Epidermal melanocyte (primary cell): ENCODE measurements around the gene SPATS2L.
A peak's percentile ranks its signal among the peaks of the same experiment; 100 is the strongest.

Experiments used
- DNase-seq: peaks from one replicate; pipeline ENCODE4 v3.0.0; 2011; ENCODE audit warnings: low spot score; ENCODE audit not compliant: insufficient read length

SPATS2L gene

DNA sequence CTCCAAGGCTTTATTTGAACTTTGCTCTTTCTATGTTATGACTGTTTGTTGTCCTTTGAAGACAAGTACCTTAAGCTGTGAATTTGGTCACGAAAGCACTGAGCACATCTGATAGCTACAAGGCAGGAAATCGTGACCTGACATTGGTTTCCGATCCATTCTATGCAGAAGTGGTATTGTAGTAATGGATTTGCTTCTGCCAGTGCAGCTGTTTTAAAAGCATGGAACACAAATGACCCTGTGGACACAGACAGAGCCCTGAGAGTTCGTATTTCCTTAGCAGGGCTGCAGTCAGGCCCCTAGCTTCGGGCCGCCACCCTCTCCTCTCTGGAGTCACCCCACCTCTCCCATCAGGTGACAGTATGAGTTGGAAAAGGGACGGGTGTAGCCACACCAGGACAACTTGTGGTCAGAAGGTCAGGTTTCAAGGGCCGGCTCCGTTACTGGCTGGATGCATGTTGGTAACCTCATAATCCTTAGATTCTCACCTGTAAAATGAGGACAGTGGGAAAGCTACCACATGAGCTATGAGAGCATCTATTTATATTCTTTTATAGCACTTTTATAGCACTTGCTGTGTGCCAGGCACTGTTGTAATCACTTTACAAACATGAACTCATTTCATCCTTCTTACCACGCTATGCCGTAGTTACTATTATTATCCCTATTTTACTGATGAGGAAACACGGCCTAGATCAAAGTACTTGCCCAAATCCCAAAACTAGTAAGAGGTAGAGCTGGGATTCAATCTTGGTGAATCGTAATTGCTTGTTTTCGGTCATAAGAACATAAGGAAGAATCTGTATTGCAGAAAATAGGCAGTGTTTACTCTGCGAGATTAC, 70.2 kb downstream of the SPATS2L start:
- DNase-seq: no peak

DNA sequence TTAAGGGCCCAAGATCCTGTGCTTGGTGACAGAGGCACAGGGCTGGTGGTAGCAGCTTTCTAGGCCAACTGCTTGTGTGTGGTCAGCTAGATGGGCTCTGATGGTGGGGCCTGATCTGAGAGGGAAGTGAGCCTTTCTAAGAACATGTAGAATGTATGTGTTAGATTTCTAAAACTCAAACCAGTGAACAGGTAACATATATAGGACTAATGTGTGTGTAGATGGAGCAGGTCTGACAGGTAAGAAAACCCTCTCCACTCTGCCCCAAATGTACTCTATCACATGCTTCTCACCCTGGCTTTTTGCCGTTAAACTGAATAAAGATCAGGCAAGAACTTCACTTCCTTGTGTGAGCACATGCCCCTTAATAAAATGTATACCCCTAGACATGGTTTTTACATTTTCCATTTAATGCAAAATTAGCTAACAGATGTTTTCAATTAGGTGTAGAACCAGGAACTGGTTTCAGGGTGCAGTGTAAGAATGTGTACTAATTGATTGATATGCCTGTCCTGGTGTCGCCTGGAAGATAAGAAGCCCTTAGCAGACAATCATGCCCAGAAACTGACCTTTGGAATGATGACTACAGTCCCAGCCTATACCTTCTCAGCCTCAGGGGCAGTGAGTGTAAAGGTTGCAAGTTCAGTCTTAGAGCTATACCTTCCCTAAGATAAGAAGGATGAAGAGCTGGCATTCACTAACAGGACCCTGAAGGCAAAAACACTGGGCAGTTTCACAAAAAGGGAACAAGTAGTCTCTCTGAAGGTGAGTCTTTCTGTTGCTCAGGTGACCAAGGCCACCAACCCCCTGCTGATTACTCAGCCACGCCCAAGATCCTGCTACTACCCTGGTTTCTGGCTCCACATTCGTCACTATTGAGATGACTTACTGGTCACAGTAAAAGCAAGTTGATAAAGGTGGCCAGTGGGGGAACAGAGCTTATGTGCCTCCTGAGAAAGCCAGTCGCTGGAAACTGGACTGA, 71.2 kb downstream of the SPATS2L start:
- no peak for DNase-seq

DNA sequence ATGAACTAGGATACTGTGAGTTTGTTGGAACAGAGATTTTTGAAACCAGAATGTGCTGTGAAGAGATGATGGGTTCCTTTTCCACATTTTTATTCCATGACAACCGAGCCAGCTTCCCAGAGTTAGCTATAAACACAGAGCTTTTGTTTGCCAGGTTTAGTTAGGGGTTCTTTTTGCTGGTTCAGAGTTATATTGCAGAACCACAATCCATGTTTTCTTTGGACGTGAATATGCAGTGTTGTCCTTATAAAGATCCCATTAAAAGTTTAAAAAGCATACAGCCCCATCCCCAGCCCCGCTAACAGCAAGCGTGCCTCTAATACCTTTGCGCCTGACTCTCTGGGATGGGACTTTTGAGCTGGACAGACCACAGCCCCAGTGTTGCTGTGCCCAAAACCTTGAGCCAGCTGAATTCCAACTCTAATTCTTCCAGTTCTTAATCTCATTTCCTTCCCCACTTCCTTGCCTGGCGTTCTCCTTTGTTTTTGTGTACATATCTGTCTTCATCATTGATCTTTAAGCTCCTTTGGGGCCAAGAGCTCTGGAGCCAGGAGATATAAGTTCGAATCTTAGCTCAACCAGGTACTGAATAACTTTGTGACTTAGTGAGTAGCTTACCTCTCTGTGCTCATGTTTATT, 72.3 kb downstream of the SPATS2L start:
- no peak for DNase-seq

DNA sequence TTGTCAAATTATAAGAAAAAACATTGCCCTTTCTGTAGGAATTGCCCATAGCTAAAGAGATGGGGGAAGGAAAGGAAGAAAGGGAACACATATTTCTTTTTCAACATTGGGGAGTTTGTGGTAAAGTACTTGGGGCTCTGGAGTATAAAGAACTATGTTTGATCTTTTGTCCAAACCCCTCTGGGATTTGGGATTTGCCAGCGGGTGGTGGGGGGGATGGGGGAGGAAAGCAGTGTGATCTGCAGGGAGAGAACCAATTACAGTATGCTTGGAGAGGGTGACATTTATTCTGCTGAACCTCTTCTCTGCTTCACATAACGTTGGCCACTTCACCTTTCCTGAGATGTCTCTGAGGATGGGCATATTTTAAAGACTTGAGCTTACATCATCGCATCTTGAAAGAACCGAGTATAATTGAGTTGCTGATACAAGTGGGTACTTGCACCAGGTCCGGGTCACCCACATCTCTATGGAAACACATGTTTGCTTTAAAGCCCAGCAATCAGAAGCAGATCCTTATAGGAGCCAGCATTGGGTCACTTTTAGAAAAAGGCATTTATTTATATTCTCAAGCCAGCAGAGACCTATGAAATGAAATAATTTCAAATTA, 73.1 kb downstream of the SPATS2L start:
- no peak for DNase-seq

DNA sequence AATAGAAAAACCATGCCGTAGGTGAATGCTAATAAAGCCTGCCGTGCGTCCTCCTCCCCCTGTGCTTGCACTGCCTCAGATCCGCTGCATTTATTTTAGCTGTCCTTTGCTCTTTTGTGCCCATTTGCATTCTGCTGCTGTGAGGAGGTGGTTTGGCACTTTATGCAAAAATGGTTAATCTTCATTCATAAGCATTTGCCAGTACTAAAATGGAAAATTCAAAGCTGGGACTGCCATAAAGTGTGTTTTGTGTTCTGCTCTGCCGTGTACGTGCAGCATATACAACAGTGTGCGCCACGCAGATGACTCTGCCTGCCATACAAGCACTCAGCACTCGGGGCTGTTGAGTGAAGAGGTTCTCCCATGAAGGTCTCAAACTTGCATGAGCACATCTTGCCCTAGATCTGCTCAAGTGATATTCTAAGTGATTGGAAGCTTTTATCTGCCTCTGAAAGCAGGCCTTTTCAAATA, 73.6 kb downstream of the SPATS2L start:
- no peak for DNase-seq

DNA sequence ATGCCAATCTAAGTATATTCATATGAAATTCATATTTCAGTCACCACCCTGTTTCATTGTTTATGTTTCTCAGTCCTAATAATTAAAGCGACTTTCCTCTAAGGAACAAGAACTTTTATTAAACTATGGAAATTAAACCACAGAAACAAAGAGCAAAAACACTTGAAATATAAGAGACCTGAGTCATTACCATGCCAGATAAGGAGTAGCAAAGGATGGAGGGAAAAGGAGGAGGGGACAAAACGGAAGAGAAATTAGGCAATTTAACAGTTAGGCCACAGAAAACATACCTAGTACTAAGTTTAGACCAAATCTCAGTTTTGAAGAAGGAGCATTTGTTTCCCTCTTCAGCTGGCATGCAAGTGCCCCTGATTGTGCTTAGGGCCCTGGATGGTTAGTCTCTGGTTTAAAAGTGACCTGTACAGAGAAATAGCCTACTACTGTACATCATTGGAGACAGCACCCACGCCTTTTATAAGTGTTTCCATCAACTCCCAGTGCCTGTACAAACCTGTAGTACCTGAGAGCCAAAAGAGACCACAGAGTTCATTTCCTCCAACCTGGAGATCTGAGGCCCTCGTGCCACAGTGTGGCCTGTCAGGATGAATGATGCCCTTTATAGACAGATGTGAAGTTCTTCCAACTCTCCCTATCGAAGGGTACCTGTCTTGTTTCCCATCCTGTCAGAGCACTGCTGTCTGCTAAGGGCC, 74.5 kb downstream of the SPATS2L start:
- DNase-seq: no peak

DNA sequence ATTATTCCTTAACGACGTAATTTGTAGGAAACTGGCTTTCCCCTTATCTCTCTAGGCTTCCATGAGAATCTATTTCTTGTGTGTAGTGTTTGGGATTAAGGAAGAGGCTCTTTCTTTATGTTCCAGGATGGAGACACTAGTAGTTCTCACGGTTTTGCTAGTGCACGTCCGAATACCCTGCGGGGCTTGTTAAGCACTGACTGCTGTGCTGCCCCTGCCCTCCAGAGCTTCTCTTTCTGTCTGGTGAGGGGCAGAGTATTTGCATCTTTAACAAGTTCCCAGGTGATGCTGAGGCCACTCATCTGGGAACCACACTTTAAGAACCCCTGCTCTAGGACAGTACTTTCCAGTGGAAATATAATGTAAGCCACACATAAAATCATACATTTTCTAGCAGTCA, 76.4 kb downstream of the SPATS2L start:
- no peak for DNase-seq

DNA sequence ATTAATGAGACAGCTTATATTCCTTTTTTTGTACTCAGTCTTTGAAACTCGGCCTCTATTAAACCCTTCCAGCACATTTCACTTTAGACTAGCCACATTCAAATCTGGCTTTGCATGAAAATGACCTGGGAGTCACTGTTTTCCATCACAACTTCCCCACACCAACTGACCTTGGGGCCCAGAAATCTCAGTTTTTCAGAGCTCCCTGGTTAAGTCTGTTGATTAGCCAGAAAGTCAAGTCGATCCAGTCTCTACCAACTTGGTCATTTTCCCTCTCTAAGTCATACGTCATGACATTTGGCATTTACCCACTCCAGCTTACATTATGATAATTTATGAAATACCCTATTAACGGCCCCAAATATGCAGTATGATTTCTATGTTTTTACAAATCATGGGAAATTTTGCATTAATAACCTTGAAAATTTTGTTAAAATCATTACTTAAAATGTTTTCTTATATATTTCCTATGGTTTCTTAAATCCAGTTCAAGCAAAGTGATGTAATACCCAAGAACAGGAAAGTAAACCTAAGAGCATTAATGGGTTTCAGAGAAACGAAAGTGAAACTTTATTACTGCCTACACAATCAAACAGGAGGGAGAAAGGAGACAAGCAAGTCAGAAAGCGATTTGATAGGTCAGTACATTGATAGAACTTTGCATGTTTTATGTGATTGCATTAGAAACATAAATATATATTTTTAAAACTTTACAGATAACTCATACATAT, 77.1 kb downstream of the SPATS2L start:
- DNase-seq: no peak

DNA sequence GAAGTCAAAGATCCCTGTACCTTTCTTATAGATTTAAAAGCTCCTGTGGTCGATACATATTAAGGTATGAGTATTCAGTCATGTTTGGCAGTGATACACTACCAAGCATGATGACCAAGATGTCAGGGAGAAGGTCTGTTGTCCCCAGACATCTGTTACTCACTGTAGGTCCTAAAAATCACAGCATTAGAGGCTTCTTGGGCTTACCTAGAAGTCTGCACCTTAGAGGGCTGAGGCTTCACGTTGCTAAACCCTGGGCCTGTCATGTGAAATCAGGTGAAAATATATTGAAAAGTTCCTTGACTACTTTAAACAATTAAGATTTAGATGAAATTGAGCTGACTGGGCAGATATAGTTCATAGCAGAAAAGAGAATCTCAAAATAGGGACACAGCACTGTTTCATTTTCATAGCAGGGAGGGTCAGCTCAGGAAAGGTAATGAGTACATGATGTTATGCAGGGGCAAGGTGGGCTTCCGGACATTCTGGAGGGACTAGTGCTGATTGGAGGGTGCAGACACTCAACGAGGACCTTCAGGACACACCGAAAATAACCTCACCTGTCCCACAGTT, 78.7 kb downstream of the SPATS2L start:
- no peak for DNase-seq

DNA sequence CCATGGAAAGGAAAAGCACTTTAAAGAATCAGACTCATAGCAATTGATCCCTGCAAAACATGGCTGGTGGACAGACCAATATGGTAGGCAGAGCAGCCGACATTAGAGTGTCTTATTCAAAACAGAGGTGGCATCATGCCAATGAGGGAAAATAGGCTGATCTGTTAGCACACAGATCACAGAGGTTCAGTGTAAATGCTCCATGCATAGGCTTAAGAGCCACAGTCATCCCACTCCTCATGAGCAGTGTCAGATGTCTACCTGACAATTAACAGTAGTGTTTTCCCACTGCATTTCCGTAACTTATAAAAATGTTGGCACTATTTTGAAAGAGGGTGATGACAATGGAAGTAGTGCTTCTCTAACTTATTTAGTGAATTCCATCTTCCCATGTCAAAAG, 86.7 kb downstream of the SPATS2L start:
- no peak for DNase-seq

DNA sequence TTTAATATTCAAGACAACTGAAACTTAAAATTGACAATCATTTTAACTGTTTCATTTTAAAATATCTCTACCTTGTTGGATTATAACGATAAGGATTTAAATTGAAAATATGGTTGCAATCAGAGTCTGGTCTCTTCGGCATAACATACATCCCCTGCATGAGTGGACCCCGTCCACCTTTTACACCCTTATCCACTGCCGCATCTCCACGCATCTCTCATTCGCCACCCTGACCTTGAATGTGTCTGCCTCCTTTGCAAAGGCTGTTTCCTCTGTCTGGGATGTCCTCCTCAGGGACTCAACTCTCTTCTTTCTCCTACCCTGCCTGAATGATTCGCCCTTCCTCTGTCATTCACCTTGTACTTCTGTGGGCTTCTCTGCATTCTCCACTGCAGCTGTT, 87.6 kb downstream of the SPATS2L start:
- DNase-seq: no peak

DNA sequence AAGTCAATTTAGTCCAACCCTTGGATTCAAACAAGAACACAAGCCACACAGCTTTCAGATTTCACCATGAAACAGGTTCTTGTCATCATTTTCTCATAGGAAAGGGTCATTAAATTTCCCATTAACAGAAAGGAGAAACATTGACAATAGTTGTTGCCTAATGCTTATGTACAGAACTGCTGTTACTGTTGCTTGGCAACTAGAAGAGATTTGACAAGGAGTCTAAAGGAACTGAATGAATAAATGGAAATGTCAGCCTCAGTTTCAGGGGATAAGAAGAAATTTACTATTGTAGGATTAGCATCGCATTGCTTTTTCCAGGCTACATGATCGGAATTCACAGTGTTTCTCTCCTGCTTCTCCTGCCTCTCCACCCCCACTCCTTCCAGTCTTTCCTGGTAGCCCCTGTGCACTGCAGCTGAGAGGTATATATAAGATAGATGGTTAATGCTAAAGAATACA, 90.3 kb downstream of the SPATS2L start:
- no peak for DNase-seq

DNA sequence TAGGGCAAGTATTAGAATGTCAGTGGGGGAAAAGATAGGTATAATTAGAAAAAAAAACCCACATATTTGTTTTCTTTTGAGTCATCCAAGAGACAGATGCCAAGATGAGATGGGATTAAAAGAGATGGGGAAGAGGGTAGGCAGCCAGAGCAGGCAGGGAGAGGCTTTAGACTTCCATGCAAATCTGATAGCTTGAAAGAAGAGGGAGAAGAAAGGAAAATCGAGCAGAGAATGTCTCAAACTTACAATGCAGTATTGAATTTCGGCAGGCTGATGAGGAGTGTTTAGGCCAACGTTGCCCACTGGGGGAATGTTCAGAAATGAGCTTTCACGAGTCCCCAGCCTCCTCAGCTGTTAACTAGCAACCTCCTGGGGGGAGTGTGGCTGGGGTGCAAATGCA, 91.3 kb downstream of the SPATS2L start:
- no peak for DNase-seq

DNA sequence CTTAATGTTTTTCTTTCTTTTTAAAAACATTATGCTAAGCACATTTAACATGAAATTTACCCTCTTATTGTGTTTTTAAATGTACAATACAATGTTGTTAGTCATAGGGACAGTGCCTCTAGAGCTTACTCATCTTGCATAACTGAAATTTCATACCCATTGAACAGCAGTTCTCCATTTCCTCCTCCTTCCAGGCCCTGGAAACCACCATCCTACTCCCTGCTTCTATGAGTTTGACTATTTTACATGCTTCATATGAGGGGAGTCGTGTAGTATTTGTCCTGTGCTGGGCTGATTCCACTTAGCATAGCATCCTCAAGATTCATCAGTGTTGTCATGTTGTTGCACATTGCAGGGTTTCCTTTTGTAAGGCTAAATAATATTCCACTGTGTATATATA, 92.6 kb downstream of the SPATS2L start:
- no peak for DNase-seq

DNA sequence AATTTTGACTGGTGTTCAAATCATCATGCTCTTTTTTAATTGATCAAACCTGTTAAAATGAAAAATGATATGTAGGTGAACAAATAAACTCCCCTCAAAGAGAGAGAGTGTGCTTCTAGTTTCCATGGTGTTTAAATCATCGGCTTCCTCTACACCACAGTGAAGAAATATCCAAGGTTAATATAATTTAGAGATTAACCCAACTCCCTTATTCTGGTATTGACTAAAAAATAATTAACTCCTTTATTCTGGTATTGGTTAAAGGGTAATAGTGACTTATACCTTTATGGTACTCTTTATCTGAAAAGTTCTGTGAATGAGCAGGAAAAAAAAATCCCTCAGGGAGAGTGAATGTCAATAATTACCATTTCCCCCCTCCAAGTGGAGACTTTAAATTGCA, 93.1 kb downstream of the SPATS2L start:
- no peak for DNase-seq

DNA sequence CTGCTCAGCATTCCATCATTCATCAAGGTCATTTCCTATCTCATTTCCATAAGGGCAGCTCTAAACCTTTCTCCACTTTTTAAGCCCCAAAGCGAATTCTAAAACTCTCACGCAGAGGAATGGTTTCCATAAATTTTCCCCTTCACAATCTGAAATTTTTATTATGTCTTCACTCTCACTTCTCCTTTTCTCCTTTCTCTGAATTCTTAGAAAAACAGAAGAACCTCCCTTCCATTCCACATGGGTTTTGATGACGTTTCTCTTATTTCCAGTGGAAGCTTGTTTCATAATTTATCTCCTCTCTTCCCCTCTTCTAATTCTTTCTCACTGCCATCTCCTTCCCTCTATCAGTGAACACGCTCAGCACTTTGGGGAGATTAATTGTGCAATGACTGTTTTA, 97.3 kb downstream of the SPATS2L start:
- no peak for DNase-seq

DNA sequence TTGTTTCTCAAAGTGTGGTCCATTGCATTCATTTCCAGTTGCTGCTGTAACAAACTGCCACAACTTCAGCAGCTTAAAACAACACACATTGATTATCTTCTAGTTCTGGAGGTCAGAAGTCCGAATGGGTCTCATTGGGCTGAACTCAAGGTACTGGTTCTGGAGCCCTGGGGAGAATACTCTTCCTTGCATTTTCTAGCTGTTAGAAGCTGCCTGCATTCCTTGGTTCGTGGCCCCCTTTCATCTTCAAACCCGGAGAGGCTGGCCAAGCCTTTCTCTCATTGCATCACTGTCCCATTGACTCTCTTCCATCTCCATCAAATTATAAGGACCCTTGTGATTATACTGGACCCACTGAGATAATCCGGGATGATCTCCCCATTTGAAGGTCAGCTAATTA, 98.1 kb downstream of the SPATS2L start:
- no peak for DNase-seq

DNA sequence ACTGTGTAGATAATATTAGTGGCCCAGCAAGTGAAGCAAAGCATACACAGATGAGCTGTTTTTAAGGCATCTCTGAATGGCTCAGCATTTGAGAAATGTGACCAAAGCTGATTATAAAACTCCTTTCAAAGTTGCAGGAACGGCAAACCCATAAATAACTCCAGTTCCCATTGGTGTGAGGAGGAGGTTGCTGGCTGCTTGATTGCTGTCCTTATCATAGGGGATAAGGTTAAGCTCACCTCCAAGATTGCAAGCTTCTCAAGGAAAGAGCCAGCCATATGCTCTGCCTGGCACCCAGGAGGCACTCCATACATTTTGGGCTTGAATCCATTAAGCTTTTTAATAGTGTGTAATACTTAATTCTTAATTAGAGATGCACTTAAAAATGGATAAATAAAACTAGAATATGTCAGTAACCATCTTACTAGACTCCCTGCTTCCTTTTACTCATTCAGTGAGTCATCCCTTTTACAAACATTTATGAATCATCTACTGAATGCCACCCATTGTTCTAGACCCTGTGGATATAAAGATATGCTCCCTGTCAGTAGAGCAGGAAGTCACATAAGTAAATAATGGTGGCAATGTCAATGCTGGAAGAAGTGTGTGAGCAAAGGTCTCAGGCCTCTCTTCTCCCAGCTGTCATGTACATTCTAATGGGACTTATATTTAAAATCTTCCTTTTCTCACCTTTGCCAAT, 99.3 kb downstream of the SPATS2L start:
- DNase-seq: peak; percentile 72

DNA sequence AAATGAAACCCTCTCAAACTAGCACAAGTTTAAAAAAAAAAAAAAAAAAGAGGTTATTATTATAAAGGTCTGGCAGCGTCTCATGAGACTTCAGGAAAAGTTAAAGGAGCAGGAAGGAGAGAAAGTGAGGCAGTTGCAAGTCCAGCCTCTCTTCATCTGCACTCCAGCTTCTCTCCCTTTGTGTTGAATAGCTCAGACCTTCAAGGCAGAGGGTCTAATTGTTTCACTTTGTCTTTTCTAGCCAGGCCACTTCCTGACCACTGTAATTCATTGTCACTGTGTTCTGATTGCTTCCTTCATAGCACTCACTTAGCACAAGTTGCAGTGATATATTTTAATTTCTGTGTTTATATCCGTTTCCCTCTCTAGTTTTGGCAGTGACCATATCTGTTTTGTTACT, 99.9 kb downstream of the SPATS2L start:
- no peak for DNase-seq
